ENCODE data around the gene ZNF570. TPM values are rescaled to one million over a fixed set of nuclear protein-coding genes. Genes with fewer than 3 reads are reported as not detected.

Gene ZNF570
- total and polyA plus RNA-seq, 2 of the 13 experiments (the other 11 are each of a cell fraction or from before 2014, with no cell fraction given): 1.0 to 4.4 TPM

- TF ChIP-seq ZNF362 (CRISPR knock-in tag; IDR thresholded peaks at IDR 0.05; ENCODE audit: borderline replicate concordance) (no peak), HNRNPL (IDR thresholded peaks at IDR 0.05; ENCODE audit: low read depth, low read length) (peak; percentile 63; the same call in 1 of the 2 replicates), CREBL2 (CRISPR knock-in tag; IDR thresholded peaks at IDR 0.05; ENCODE audit: borderline replicate concordance) (no peak), RXRB (CRISPR knock-in tag; IDR thresholded peaks at IDR 0.05; ENCODE audit: borderline replicate concordance) (no peak), CBX5 (CRISPR knock-in tag; IDR thresholded peaks at IDR 0.05; ENCODE audit: borderline replicate concordance) (peak; percentile 47; the same call in 1 of the 2 replicates), U2AF2 (IDR thresholded peaks at IDR 0.05; ENCODE audit: low read depth, low read length) (no peak), ZNF720 (CRISPR knock-in tag; IDR thresholded peaks at IDR 0.05) (no peak), CCAR2 (optimal IDR thresholded peaks at IDR 0.05; ENCODE audit: low read depth, low read length) (no peak), KDM1A (CRISPR knock-in tag; IDR thresholded peaks at IDR 0.05) (no peak), ZNF232 (CRISPR knock-in tag; IDR thresholded peaks at IDR 0.05; ENCODE audit: borderline replicate concordance) (0 out of 2 replicates have a peak, but pooled peaks have one; percentile 38), ELF3 (CRISPR knock-in tag; IDR thresholded peaks at IDR 0.05) (0 out of 2 replicates have a peak, but pooled peaks have one; percentile 56), KLF13 (CRISPR knock-in tag; IDR thresholded peaks at IDR 0.05) (no peak), PLRG1 (conservative IDR thresholded peaks at IDR 0.05) (no peak), THRA (CRISPR knock-in tag; IDR thresholded peaks at IDR 0.05; ENCODE audit: borderline replicate concordance) (no peak; the same call in 1 of the 2 replicates), KMT2B (CRISPR knock-in tag; IDR thresholded peaks at IDR 0.05) (peak; percentile 84), ZBTB38 (CRISPR knock-in tag; IDR thresholded peaks at IDR 0.05) (no peak; the same call in none of the 2 replicates), CEBPG (CRISPR knock-in tag; IDR thresholded peaks at IDR 0.05) (no peak), CSRNP1 (CRISPR knock-in tag; IDR thresholded peaks at IDR 0.05) (no peak), ZNF704 (CRISPR knock-in tag; IDR thresholded peaks at IDR 0.05; ENCODE audit: borderline replicate concordance) (0 out of 2 replicates have a peak, but pooled peaks have one; percentile 38), TOPORS (CRISPR knock-in tag; IDR thresholded peaks at IDR 0.05) (peak; percentile 64; the same call in 1 of the 2 replicates), NFYC (CRISPR knock-in tag; IDR thresholded peaks at IDR 0.05) (no peak), FOSL2 (CRISPR knock-in tag; IDR thresholded peaks at IDR 0.05) (peak; percentile 14; the same call in 1 of the 2 replicates), SSRP1 (CRISPR knock-in tag; IDR thresholded peaks at IDR 0.05) (no peak), IRX3 (CRISPR knock-in tag; IDR thresholded peaks at IDR 0.05; ENCODE audit: borderline replicate concordance, low read depth) (no peak), GPN1 (CRISPR knock-in tag; IDR thresholded peaks at IDR 0.05; ENCODE audit: borderline replicate concordance) (no peak), NCOR1 (IDR thresholded peaks at IDR 0.05; ENCODE audit: borderline replicate concordance, low read length) (no peak)
These were observed at the start of gene ZNF570 (continued) for GRCh38 chr19:37468961-37469777.
